ENCODE results near the gene TGFB2.

DNA sequence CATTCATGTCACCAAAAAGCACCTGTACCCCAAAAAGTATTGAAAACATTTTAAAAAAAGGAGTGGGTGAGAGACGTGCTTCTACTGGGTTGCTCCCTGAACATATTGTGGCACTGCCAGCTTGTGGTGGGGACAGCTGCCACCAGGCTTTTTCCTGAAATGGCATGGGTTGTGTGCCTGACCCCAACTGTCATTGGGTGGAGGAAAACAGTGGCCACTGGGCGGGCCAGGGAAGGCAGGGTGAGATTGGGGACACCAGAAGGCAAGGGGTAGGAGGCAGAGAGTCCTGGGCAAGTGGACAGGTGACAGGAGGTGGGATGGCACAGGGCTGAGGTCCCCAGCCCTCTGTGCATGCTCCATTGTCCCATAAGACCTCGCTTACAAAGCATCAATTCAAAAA lies 55.5 kb downstream of the TGFB2 start:
- TF ChIP-seq, protein P1, sequence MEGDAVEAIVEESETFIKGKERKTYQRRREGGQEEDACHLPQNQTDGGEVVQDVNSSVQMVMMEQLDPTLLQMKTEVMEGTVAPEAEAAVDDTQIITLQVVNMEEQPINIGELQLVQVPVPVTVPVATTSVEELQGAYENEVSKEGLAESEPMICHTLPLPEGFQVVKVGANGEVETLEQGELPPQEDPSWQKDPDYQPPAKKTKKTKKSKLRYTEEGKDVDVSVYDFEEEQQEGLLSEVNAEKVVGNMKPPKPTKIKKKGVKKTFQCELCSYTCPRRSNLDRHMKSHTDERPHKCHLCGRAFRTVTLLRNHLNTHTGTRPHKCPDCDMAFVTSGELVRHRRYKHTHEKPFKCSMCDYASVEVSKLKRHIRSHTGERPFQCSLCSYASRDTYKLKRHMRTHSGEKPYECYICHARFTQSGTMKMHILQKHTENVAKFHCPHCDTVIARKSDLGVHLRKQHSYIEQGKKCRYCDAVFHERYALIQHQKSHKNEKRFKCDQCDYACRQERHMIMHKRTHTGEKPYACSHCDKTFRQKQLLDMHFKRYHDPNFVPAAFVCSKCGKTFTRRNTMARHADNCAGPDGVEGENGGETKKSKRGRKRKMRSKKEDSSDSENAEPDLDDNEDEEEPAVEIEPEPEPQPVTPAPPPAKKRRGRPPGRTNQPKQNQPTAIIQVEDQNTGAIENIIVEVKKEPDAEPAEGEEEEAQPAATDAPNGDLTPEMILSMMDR (IDR thresholded peaks at IDR 0.05; ENCODE audit: low read depth, low read length), result no peak
- TF ChIP-seq EZH2phosphoT487 (IDR thresholded peaks at IDR 0.05; ENCODE audit: low read depth), result no peak
